Measurements from ENCODE around the gene GFRA1.

The GFRA1 gene

GRCh38 chr10:116307455-116307854 is 34.4 kb upstream of the GFRA1 start:
- intact Hi-C loops (cut with DNase I; ENCODE audit: low total_unique reads): no loop called here
- H3K36me3 ChIP-seq: no peaks in the 10 kb centered on the region
- no peak overlapping the region for H3K4me3 ChIP-seq
- H3K4me1 ChIP-seq: no peaks in the 10 kb centered on the region
- H3K9me3 ChIP-seq: peaks cover 0 to 6% (median 0%) of the 10 kb centered on the region in 3 donors
- TF ChIP-seq CTCF (IDR thresholded peaks at IDR 0.05): no peak
- no peak overlapping the region for H3K27ac ChIP-seq
- H3K27me3 ChIP-seq: no peaks in the 10 kb centered on the region
- no peak for DNase-seq

DNA sequence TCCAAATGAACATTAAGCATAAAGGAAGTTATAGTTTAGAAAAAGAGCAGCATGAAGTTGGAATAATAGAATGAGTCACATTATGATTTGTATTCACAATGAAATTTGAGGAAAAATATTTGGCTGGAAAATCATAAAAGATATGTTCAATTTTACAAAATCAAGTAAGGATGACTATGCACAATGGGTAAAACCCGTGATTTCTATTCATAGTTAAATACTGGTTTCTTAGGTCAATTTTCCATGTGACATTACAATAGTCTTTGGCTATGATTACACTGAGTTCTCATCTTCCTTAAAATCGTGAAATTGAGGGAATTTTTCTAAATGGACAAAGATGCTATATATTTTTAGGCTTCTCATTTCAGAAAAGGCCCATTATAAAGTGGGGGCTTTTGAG is 33.8 kb upstream of the GFRA1 start:
- Histone ChIP-seq H3K27ac (no peak overlapping the region), H3K36me3 (no peaks in the 10 kb centered on the region), H3K9me3 (peaks cover 0 to 6% (median 0%) of the 10 kb centered on the region in 3 donors), H3K4me1 (no peaks in the 10 kb centered on the region), H3K4me3 (no peak overlapping the region), H3K27me3 (no peaks in the 10 kb centered on the region)
- intact Hi-C loops (cut with DNase I; ENCODE audit: low total_unique reads): no loop called here
- DNase-seq: no peak
- TF ChIP-seq CTCF (IDR thresholded peaks at IDR 0.05): no peak

DNA sequence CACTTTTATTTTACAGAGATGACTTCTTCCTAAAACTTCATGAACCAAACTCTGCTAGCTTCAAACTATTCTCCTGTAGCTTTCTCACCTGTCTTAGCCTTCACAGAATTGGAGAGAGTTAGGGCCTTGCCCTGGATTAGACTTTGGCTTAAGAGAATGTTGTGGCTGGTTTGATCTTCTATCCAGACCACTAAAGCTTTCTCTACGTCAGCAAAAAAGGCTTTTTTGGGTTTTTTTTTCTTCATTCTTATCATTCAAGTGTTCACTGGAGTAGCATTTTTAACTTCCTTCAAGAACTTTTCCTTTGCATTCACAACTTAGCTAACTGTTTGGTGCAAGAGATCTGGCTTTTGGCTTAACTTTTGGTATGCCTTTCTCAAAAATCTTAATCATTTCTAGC is 31.9 kb upstream of the GFRA1 start:
- no peaks in the 10 kb centered on the region for H3K36me3 ChIP-seq
- H3K27me3 ChIP-seq: no peaks in the 10 kb centered on the region
- no peak overlapping the region for H3K4me3 ChIP-seq
- TF ChIP-seq CTCF (IDR thresholded peaks at IDR 0.05): no peak
- intact Hi-C loops (cut with DNase I; ENCODE audit: low total_unique reads): no loop called here
- no peak for DNase-seq
- no peaks in the 10 kb centered on the region for H3K4me1 ChIP-seq
- peaks cover 0 to 6% (median 0%) of the 10 kb centered on the region in 3 donors for H3K9me3 ChIP-seq
- no peak overlapping the region for H3K27ac ChIP-seq

- no peaks in the 10 kb centered on the region for H3K36me3 ChIP-seq
- intact Hi-C loops (cut with DNase I; ENCODE audit: low total_unique reads): no loop called here
- H3K4me1 ChIP-seq: no peaks in the 10 kb centered on the region
- H3K27ac ChIP-seq: no peak overlapping the region
- no peaks in the 10 kb centered on the region for H3K27me3 ChIP-seq
- peaks cover 0 to 6% (median 0%) of the 10 kb centered on the region in 3 donors for H3K9me3 ChIP-seq
- no peak for TF ChIP-seq CTCF (IDR thresholded peaks at IDR 0.05)
- no peak overlapping the region for H3K4me3 ChIP-seq
- peak in 1 of 2 donors; percentile 25 for DNase-seq
Observed at GRCh38 chr10:116300542-116300941, 27.5 kb upstream of the GFRA1 start.

DNA sequence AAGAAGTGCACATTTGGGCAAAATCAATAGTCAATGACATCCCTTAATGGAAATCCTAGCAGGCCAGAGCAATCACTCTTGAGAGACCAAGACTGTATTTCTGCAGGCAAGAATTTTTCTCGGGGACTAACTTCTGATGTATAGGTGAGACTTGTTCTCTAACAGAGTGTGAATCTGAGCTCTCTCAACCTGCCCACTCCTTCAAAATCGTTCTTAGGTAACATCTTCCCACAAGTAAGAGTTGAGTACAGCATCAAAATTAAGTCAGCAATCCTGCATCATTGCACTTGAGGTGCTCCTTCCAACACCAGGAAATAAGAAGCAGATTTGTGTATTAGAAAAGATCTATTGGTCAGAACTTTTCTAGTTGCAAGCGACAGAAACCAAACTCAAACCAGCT is 25.6 kb upstream of the GFRA1 start:
- TF ChIP-seq CTCF (IDR thresholded peaks at IDR 0.05): no peak
- Histone ChIP-seq H3K4me3 (no peak overlapping the region), H3K27me3 (no peaks in the 10 kb centered on the region), H3K4me1 (no peaks in the 10 kb centered on the region), H3K27ac (no peak overlapping the region), H3K36me3 (no peaks in the 10 kb centered on the region), H3K9me3 (no peaks in the 10 kb centered on the region)
- DNase-seq: no peak
- intact Hi-C loops (cut with DNase I; ENCODE audit: low total_unique reads): no loop called here

DNA sequence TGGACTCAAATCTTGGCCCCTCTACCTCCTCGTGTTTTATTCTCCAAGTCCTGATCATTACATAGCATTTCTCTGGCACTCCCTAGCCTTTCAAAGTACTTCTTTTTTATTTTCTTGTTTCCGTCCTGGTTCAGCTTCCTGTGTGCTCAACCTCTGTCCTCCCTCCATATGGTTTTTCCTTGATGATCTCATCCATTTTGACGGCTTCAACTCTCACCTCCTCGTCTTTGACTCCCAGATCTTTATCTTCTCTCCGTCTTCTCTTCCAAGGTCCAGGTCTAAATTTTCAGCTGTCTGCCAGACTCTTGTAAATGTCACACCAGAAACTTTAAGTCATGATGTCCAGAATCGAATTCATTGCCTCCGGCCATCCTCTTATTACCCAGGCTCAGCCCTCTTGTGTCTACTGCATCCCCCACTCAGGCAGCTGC is 23.3 kb upstream of the GFRA1 start:
- Histone ChIP-seq H3K36me3 (no peaks in the 10 kb centered on the region), H3K9me3 (no peaks in the 10 kb centered on the region), H3K4me1 (no peaks in the 10 kb centered on the region), H3K27me3 (peaks cover 0 to 4% of the 10 kb centered on the region in 2 donors), H3K27ac (no peak overlapping the region), H3K4me3 (no peak overlapping the region)
- intact Hi-C loops (cut with DNase I; ENCODE audit: low total_unique reads): no loop called here
- DNase-seq: no peak
- TF ChIP-seq CTCF (IDR thresholded peaks at IDR 0.05): no peak
